HG03039 (cell line): ENCODE data around the gene ARID1B.
A peak's percentile ranks its signal among the peaks of the same experiment; 100 is the strongest.

Experiments
- ATAC-seq: cut with Tn5 transposase; IDR thresholded peaks from one replicate; pipeline ENCODE4 v1.9.1; 2021; ENCODE audit warnings: mild to moderate bottlenecking, moderate library complexity; ENCODE audit not compliant: unreplicated experiment

The ARID1B gene

DNA sequence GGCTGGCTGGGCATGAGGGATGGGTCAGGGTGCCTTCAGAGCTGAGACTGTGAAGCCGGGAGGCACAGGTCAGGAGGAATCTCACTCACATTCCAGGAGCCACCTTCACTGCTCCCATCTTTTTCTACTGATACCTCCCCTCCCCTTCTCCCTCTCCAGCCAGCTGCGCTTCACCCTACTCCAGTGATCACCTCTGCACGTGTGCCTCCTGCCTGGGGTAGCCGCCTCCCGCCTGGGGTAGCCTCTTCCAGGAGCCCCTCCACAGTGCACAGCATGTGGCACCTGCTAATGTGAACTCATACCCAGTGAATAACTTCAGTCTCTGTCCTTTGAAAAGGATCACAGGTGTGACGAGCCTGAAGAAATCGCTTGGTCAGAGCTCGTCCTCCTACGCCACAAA lies 313.6 kb downstream of the ARID1B start:
- no peak for ATAC-seq

DNA sequence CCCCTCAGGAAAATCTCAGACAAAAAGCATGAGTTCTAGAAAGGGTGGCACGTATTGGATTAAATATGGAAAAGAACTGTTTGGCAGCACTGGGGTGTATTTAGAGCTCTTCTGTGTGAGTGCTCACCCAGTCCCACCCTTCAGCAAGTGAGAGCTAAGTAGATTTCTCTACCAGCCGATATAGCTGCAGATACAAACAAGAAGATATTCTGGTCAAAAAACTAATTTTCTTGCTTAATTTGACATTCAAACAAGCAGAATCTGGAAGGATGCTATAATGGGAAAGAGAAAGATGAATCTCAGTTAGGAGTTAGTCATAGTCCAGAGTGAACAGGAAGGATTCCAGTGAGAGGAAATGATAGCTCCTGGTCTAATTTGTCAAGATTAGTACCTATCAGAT lies 314.1 kb downstream of the ARID1B start:
- ATAC-seq: no peak

DNA sequence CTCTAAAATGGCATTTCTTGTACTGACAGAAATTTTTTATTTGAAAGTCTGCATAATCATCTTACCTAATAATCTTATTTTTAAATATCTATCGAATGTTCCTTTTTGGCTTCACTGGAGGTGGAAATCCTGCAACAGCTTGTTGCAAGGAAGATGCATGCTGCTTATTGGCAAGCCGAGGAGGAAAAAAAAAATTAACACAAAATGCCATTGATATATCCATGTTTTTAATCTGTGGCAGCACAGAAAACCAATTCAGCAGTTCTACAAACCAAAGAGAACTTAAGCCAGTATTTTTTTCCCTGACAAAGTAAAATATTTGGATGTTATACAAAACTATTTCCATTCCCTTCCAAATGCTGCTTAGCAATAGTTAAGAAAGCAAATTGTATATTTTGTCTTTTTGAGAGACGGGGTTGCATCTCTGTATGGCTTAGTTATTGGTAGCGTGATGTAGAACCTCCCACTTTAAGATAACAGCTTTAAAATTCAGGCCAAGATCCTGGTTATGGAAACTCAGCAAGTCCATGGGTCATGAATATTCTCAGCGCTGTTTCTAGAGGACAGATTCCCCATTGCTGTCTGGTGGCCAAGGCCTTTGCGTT lies 314.8 kb downstream of the ARID1B start:
- ATAC-seq: no peak

DNA sequence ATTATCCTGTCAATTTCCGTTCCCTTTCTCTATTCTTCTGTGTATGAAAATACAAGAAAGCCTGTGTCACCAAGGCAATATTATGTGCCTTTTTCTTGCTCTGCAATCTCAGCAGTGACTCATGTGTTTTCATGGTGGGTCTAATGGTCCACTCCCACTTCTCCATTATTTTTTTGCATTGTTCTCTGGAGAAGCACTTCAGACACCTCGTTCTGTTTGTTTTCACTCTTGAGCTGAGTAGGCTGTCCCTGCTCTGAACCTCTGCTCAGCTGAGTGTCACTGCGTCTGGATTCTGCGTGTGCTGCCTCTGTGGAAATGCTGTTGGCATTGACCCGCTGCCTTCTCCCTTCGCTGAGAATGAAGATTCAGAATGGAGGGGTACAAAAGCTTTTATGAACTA lies 315.6 kb downstream of the ARID1B start:
- no peak for ATAC-seq

DNA sequence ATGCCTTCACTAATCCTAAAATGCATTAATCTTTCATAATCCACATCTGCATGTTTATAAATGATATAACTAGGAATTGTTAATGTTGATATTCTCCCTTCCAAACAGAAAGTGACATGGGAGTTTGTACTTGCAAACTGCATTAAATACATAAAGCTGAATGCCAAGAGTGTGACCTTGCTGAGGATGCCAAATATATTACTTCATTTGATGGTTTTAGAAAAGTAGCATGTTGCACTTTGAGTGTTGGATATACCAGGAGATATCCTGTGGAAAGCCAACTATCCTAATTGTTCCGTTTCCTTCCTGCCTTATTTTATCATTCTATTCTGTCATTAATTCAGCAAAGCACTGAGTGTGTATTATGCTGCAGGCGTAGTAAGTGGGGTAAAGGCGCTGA lies 316.4 kb downstream of the ARID1B start:
- ATAC-seq: no peak

DNA sequence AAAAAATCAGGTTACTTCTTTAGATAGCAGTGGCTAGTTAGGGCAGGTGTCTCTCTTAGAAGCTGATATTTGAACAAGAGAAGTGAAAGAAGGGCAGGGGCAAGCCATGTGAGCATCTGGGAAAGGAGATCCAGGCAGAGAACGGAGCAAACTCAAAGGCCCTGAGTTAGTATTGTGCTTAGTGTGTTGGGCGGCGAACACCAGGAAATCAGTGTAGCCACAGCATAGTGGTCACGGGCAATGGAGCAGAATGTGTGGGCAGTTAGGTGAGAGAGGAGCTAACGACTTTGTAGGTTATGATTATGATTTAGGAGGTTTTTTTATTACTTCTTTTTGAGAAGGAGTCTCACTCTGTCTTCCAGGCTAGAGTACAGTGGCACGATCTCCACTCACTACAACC lies 316.9 kb downstream of the ARID1B start:
- no peak for ATAC-seq

DNA sequence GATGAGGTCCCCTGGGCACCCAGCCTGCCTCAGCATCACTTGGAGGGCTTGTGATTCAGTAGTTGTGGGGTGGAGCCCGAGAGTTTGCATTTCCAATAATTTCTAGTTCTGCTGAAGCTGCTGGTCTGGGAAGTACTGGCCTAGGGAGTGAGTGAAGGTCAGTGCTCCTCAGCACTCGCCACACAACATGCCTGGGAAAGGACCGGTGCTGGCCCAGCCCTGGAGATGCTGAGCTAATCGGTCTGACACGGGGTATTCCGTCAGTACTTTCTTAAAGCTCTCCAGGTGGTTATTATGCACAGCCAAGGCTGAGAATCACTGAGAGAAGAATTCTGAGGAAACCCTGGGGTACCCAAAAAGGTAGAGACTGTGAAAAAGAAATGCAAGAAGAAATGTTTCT lies 317.9 kb downstream of the ARID1B start:
- no peak for ATAC-seq

DNA sequence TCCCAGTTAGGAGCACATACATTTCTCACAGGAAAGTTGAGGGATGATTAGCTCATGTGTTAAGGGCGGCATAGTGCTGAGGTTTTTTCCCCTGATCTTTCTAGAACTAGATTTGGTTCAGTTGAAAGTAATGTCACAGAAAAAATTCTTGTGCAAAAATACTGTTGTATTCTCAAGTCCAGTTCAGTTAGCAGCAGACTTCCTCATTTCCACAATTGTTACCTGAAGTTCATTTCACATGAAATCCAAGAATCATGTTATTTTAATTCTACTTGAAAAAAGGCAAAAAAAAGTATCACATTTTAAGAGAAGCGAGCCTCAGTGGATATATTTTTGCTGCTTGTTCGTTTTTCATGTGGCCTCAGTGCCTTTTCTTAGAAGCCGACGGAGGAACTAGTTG lies 318.4 kb downstream of the ARID1B start:
- ATAC-seq: no peak

DNA sequence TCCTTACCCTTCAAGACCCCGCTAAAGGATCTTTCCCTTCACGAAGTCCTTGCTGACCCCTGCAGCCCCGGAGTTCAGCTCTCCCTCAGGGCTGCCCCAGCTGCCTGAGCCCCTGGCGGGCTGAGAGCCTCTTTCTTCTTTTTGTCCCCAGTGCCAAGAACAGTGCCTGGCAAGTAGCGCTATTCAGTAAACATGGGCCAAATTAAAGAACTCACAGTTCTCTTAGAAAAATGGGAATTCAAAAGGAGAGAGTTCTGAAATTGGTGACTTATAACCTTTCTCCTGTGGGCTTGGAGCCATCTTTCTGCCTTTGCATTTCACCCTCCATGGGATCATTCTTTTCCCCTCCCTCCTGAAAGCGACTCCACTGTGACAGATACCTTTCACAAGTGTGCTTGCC lies 318.9 kb downstream of the ARID1B start:
- ATAC-seq: no peak

DNA sequence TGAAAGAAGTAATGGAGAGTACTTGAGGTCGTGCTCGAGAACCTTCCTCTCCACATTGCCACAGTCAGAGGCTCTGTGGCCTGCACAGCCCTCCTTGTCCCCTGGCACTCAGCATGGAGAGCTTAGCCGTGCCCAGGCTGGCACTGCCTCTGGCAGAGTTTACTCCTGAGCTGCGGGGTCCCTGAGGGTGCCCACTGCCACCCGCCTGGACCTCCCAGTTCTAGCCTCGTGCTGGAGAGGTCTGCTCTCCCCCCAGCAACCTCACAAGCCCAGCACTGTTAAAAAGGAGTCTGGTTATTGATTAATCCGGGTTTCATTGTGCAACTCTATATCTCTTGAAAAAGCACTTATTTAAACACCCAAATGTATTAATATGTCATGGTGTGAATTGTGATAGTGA lies 319.3 kb downstream of the ARID1B start:
- ATAC-seq: no peak

DNA sequence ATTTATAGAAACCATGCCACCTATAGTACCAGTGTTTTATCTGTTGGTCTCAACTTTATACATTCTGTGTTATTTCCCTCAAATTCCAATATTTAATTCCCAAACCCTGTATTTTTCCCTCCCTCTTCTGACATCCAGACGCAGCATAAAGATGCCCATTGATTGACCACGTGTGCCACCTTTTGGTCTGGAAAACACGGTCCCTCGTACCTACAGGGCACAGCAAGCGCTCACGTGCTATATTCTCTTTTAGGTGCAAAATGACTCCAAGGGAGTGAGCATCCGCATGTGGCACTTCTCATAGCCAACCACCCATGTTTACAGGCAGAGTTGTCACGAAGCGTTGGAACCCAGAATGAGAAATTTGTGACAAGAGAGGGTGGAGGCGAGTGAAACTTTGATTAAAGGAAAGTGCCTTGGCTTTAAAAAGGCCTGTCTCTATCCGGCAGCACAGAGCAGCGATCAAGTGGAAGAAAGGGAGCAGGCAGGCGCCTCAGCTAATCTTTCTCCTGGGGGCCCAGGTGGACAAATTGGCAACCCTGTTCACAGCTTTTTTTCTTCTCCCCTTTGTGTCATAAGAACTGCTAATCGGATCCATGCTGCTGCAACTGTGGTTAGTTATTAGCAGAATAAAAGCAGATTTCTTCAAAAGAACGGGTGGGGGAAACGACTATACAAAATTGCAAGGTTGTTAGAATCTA lies 320.2 kb downstream of the ARID1B start:
- ATAC-seq: no peak

DNA sequence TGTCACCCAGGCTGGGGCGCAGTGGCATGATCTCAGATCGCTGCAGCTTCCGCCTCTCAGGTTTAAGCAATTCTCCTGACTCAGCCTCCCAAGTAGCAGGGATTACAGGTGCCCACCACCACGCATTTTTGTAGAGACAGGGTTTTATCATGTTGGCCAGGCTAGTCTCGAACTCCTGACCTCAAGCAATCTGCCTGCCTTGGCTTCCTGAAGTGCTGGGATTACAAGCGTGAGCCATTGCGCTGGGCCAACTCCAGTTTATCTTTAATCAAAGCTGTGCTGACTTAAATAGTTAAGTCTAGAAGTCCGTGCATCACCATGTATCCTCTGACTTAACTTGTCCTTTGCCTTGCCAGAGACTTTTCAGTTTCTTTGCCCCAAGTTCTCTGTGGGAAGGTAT lies 321.8 kb downstream of the ARID1B start:
- no peak for ATAC-seq

DNA sequence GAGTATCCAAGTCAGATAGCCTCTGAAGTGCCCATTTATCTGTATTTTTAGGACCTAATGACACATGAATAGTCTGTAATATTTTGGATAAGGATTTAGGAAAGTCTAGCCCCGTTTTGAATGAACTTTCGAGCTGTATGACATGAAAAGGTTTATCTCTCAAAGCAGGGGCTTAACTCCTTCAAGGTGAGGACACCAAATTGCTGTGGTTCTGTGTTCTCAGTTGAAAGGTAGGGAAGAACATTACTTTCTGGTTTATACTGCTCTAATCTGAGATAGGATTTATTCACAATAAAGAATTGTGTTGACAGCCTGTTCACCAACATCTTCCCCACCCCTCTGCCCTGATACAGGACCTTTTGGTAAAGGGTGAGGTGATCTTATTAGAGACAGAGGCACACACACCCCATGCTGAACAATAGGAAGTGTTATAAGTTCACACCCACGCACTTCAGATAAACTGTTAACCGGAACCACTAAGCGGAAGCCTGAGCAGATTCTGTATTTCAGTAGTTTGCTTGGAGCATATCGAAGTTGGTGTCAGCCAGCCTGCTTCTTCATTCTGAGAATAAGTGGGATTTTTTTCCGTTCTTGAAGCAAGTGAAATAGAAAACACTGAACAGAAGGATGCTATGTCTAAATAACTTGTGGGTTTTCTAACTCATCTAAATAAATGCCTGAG lies 322.9 kb downstream of the ARID1B start:
- ATAC-seq: peak; percentile 97

DNA sequence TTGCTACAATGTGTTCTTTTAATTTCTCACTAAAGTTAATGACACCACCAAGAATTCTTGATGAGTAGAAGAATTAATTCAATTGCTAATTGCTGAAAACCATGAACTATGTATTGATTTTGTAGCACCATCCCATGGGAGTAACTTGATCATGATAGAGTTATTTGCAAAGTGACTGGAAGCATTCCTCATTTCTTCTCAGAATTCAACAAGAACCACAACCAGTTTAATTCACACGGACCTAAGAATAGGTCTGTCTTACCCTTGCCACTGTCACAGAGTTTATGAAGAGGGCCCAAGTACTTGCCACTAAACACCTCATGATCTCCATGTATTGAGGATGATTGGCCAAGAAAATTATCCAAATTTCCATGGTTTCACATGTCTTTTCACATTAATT lies 324.0 kb downstream of the ARID1B start:
- ATAC-seq: no peak

DNA sequence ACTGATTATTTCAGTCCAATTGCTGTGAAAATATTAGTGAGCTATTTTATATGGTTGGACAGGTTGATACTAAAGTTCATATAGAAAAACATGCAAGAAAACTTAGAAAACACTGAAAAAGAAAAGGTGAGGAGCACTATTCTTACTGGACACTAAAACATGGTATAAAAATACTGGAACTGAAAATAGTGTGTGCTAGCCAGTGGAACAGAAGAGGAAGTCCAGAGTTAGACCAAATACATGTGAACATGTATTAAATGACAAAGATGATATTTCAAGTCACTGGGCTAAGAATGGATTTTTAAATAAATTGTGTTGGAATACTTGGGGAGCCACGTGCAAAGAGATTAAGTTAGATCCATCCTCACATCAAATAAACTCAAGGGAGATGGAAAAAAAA lies 327.6 kb downstream of the ARID1B start:
- ATAC-seq: no peak

DNA sequence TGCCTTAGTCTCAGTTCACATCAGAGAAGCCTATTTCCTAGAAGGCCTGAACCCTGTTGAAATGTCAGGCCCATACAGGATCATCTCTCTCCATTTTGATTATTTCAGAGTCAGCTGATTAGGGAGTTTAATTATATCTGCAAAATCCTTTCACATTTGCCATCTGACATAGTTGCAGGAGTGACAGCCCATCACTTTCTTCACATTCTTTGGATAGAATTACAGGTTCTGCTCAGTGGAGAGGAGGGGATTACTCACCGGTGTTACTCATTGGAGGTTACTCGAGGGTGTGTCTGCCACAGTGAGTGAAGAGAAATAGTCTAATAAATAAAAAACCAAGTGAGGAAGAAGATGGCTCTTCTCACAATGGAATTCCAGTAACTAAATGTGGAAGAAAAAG lies 329.3 kb downstream of the ARID1B start:
- no peak for ATAC-seq

DNA sequence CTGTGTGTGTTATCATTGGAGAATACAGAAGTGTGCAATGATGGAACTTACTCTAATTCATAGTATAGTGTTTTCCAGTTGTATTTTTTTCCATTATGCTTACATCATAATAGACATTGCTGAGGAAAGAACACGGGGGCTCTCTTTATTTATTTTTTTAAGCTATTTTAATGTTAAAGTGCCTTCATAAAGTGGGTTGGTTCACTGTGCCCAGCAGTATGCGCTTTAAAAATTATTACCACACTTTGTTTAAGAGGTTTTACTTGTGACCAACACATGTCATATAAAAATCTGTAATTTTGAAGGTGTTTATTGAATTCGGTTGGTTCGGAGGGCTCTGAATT lies 330.4 kb downstream of the ARID1B start:
- ATAC-seq: no peak

DNA sequence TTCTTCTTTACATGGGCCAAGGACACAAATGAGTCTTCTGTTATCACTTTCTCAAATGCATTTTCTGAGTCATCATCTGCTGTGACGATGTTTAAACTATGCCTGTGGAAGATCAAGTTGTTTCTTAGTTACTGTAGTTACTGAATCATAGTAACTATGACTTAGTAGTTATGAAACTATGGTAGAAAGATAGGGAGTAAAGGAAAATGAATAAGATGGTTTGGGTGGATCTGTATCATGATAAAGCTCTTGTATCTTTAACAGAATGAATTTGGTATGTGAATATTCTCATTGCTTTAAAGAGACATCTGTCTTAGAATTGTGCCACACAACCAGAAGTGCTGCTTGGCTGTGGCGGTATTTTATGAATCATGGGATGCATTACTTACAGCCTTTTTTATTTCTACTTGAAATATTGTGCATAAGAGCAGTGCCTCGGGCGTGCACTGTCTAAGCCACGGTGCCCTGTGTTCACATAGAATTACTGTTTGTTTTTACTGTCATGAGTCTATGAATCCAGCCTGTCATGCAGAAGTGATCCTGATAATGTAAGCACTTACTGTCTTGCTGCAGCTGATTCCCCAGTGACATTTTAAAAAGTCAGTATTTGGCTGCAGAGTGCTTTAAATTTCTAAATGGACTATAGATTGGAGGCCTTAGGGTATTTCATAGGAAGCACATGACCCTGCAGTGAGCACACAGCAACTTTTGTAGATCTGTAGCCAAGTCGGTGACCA lies 330.9 kb downstream of the ARID1B start:
- no peak for ATAC-seq

DNA sequence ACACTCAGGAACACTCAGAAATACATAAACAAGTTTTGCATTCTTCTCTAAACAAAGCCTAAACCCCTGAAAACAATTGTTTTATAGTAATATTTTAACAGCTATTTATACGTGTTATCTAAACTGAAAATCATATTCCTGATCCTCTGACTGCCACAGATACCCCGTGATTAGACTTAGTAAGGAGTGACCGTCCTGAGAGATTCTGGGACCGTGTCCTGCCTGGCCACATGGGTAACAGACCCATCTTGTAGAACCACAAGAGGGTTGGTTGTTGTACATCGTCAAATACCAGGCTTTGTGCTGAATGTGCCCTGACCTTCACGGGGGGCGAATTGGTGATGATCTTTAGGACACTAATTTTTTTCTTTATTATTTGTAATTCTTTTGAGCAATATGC lies 331.7 kb downstream of the ARID1B start:
- ATAC-seq: no peak

DNA sequence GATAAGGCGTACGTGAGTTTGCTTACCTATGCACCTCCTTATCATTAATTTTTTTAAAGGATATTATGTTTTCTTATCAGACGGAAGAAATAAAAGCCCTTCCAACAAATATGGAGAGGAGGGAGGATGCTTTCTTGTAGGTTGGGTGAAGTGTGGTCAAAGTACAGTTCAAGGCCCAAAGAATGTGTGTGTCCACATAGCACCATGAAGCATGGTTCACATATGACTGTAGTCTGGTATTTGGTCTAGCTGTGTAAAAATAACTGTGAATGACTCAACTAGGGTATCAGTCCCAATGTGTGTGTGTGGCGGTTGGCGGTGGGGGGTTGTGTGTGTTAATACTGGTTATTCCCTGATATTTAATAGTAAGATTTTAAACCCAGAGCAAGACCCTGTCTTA lies 333.4 kb downstream of the ARID1B start:
- no peak for ATAC-seq

DNA sequence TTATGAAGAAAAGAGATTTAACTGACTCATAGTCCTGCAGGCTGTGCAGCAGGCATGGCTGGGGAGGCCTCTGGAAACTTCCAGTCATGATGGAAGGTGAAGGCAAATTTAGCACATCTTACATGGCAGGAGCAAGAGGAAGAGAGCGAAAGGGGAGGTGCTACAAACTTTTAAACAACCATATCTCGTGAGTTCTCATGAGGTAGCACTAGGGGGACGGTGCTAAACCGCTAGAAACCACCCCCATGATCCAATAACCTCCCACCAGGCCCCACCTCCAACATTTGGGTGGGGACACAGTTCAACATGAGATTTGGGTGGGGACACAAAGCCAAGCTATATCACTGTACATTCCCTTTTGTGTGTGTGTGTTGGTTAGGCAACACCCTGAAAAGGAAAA lies 336.2 kb downstream of the ARID1B start:
- ATAC-seq: no peak

DNA sequence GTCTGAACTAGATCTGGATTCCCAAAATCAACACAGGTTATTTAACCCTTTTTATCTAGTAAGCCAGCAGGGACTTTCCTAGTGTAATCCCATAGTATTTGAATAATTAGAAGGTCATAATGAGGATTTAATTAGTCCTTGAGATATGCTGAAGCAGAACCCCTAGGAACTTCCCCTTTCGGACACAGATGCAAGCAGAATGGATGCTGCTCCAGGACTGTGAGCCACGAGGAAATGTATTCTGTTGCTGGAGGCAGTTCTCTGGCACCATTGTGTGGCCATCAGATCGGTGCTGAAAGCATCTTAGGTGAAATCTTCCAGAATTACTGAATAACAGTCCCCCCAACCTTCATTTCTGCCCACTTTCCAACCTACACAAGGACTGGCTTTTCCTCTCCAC lies 339.2 kb downstream of the ARID1B start:
- ATAC-seq: no peak
